GM18951 (cell line): Measurements from ENCODE around the gene TGFBI.

ENCODE experiments used
- POLR2A ChIP-seq: IDR thresholded peaks from 4 replicates; pipeline ENCODE4 v1.6.1; 2011; ENCODE audit warnings: mild to moderate bottlenecking; ENCODE audit not compliant: insufficient read length, insufficient read depth; ENCODE audit errors: extremely low read depth
- in situ Hi-C: fragments of 300-500 bp; cut with MboI; formaldehyde crosslinking; loops from one replicate; pipeline ENCODE4 v1.12.0; 2022; ENCODE audit warnings: low sequenced_read_pairs, mixed read lengths, inconsistent platforms; ENCODE audit not compliant: unreplicated experiment

Gene TGFBI

GRCh38 chr5:136089791-136090190 is 61.0 kb downstream of the TGFBI start:
- in situ Hi-C loops = no loop called here
- no peak for TF ChIP-seq POLR2A

- in situ Hi-C loops = no loop called here
- no peak for TF ChIP-seq POLR2A
These were observed 61.5 kb downstream of the TGFBI start for GRCh38 chr5:136090319-136090718.

GRCh38 chr5:136094189-136094912 is 65.6 kb downstream of the TGFBI start:
- TF ChIP-seq POLR2A = no peak
- in situ Hi-C loops = no loop called here

GRCh38 chr5:136094913-136095641 is 66.3 kb downstream of the TGFBI start:
- in situ Hi-C loops = no loop called here
- no peak for TF ChIP-seq POLR2A

- in situ Hi-C loops = no loop called here
- TF ChIP-seq POLR2A = no peak
These were observed 69.4 kb downstream of the TGFBI start for GRCh38 chr5:136098176-136098575.

GRCh38 chr5:136099870-136100269 is 71.1 kb downstream of the TGFBI start:
- no peak for TF ChIP-seq POLR2A
- in situ Hi-C loops = no loop called here

GRCh38 chr5:136101884-136102283 is 73.1 kb downstream of the TGFBI start:
- in situ Hi-C loops = no loop called here
- no peak for TF ChIP-seq POLR2A

- in situ Hi-C loops = no loop called here
- no peak for TF ChIP-seq POLR2A
These were observed 74.3 kb downstream of the TGFBI start for GRCh38 chr5:136103118-136103517.

GRCh38 chr5:136104306-136104965 is 75.6 kb downstream of the TGFBI start:
- no peak for TF ChIP-seq POLR2A
- in situ Hi-C loops = no loop called here

GRCh38 chr5:136106351-136107031 is 77.7 kb downstream of the TGFBI start:
- TF ChIP-seq POLR2A = no peak
- in situ Hi-C loops = no loop called here

- in situ Hi-C loops = no loop called here
- no peak for TF ChIP-seq POLR2A
These were observed 79.4 kb downstream of the TGFBI start for GRCh38 chr5:136108180-136108611.

- no peak for TF ChIP-seq POLR2A
- in situ Hi-C loops = no loop called here
These were observed 80.0 kb downstream of the TGFBI start for GRCh38 chr5:136108766-136109165.

- in situ Hi-C loops = no loop called here
- TF ChIP-seq POLR2A = no peak
These were observed 80.8 kb downstream of the TGFBI start for GRCh38 chr5:136109453-136110135.
